NCI-H2081 (cell line): ENCODE measurements around the gene GNG4.
"Not testable (repeated sequence)": the region's sequence is repeated elsewhere in the genome, so short reads cannot be mapped to it uniquely, and the experiment has no call there.

Experiments used
- DNase-seq, 2 experiments: peaks; one replicate each; lab custom pipeline; 2025; lab: John Stamatoyannopoulos, UW

Gene GNG4

DNA sequence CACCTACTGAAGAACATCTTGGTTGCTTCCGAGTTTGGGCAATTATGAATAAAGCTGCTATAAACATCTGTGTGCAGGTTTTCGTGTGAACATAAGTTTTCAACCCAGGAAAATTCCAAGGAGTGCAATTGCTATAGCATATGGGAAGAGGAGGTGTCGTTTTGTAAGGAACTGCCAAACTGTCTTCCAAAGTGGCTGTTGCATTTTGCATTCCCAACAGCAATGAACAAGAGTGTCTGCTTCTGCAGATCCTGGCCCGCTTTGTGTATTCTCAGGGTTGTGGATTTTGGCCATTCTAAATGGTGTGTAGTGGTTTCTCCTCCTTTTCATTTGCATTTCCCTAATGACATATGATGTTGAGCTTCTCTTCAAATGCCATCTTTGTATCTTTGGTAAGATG lies 23.8 kb downstream of the GNG4 start:
- DNase-seq: no peak

DNA sequence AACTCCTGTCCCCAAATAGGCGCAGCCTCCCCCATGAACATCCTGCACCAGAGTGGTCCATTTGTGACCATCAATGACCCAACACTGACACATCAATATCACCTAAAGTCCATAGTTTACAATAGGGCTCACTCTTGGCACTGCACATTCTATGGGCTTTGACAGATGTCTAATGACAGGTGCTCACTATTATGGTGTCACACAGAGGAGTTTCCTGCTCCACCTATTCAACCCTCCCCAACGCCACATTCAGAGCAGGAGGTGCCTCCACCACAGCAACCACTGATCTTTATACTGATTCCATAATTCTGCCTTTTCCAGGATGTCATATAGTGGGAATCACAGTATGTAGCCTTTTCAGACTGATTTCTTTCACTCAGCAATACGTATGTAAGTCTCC lies 24.2 kb downstream of the GNG4 start:
- DNase-seq: peak in 1 of 2 experiments; percentile 41

DNA sequence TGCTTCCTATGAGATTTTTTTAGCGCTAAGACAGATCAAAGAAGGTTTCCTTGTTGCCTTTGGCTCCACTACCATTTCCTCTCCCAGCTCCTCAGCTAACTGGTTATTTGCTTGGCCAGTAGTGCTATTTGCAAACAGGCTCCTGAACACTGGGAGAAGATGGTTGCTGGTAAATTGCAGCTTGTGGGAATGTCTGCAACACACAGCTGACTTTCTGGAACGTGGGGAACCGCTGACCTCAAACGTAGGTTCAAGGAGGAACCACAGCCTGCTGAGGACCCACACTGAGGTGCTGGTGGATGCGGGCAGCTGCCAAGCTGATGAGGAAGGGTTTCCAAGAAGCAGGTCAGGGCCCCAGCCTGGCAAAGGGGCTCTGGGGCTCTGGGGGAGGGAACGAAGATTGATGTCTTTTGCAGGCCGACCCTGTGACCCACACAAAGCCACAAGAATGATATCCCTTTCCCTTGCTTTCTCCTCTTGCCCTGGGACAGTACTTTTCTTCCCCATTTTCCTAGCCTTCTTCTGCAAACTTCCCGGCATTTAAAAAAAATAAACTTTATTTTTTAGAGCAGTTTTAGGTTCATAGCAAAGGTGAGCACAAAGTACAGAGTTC lies 24.8 kb downstream of the GNG4 start:
- no peak for DNase-seq

DNA sequence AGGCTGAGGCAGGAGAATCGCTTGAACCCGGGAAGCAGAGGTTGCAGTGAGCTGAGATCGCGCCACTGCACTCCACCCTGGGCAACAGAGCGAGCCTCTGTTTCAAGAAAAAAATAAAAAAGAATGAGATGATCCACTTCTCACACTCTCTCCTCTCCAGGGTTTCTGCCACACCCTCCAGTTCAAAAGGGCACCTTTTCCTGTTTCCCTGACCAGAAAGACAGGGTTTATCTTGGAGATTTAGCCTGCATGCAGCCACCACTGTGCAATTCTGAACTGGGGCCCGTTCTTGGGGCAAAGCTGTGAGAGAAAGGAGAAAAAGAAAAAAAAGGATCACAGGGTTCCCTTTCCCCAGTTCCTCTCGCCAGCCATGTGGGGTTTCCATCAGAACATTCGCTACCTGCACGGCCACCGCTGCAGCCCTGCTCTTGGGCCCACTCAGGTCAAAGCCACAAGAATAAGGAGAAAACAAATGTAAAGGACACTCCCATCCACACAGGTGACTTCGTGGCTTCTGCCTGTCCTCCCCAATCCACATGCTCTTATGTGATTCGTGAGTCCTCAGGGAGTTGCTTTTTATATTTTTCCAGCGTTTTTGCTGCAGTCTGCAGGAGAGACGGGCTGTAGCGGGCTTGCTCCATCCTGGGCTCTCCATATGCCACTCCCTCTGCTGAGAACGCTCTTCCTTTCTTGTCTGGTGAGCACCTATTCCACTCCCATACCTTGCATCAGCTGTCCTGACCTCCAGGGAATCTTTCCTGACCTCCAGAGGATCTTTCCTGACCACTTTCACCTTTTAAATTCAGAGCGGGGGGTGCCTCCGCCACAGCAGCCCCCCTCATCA lies 26.4 kb downstream of the GNG4 start:
- DNase-seq: no peak

DNA sequence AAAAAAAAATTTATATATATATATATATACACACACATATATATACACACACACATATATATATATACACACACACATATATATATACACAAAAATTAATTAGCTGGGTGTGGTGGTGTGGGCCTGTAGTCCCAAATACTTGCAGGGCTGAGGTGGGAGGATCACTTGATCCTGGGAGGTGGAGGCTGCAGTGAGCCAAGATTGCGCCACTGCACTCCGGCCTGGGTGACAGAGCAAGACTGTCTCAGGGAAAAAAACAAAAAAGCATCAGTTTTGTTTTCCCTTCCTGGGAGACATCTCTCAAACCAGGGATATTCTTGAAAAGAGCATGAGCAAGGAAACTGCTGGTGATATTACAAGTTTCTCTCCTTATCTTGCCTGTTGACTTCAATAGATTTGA lies 30.4 kb downstream of the GNG4 start:
- DNase-seq: not testable (repeated sequence)

DNA sequence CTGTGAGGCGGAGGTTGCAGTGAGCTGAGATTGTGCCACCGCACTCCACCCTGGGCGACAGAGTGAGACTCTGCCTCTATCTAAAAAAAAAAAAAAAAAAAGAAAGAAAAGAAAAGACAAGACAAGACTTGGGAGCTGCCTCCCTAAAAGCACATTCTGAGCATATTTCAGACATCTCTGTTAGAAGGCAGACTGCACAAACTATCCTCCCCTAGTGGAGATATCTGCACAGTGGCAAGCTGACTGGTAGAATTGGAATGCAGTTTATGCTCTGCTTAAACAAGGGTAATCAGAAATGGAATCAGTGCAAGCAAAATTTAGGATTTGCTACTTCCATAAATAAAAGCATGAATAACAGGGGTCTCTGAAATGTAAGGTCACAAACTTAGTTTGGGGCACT lies 31.8 kb downstream of the GNG4 start:
- DNase-seq: no peak

DNA sequence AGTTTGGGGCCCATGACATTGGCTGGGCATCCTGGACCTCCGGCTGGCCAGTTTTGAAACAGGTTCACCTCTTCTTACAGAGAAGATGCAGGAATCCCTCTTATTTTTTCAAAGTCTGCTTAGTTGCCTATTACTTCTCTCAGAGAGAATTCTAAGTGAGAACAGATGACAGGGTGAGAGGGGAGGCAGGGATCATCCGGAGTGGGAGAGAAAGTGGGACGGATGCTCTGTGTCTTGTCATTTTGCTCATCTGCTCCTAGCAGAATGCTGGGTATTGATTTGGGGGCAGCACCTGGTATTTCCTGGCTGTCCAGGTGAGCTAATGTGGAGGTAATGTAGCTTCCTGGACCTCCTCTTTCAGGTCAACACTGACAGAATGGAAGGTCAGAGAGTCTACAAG lies 32.4 kb downstream of the GNG4 start:
- DNase-seq: no peak

DNA sequence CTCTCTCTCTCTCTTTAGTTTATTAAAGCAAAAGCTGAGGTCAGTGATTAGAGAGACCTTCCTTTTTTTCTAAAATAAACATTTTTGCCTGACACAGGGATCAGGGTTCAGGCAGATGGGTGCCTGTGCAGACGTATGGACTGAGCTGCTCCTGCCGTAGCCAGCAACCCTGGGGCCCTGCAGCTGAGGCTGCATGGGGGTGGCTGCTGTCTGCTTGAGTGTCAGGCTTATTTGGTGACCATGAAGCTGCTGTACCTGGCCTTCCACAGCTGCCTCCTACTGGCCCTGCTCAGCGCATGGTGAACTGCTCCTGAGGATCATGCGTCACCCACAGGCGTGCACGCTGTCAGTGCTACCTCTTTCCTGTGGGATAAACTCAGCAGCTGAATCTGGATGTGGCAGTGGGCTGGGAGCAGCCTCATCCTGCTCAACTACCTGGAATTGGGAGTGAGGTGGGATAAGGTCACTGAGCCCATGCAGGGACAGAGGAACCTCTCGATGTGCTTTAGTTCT lies 35.1 kb downstream of the GNG4 start:
- DNase-seq: no peak

DNA sequence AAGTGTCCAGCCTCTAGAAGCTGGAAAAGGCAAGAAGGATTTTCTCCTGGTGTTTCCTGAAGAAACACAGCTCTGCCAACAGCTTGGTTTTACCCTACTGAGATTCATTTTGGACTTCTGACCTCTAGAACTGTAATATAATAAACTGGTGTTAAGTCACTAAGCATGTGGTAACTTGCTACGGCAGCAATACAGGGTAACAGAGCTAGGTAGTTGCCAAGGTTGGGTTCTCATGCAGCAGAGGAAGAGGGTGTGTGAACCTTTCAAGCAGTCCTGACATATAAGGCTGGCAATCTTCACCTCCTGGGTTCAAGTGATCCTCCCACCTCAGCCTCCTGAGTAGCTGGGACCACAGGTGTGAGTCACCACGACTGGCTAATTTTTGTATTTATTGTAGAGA lies 36.0 kb downstream of the GNG4 start:
- DNase-seq: no peak

DNA sequence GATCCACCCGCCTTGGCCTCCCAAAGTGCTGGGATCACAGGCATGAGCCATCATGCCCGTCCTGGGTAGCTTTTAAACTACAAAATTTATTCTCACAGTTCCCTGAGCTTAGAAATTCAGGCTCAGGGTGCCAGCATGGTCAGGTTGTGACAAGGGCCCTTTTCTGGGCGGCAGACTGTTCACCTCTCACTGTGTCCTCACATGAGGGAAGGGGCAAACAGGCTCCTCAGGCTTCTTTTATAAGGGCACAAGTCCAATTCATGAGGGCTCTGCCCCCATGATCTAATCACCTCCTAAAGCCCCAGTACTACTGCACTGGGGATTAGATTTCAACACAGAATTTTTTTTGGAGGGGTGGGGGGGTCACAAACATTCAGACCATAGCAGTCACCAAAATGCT lies 36.8 kb downstream of the GNG4 start:
- DNase-seq: no peak

DNA sequence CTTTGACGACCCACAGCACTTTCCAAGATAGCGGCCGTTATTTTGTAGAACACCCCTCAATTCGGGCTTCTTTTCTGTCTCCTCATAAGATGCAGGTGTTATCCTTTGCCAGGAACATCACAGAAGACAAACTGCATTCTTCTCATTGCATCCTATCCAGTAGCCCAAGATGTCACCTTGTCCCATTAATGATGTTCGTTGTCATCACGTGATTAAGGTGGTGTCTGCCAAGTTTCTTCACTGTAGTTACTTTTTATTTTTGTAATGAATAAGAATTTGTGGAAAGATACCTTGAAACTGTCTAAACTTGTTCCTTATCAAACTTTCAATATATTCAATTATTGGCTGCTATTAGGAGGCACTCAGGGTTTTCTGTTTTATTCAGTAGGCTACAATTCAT lies 39.4 kb downstream of the GNG4 start:
- DNase-seq: no peak

DNA sequence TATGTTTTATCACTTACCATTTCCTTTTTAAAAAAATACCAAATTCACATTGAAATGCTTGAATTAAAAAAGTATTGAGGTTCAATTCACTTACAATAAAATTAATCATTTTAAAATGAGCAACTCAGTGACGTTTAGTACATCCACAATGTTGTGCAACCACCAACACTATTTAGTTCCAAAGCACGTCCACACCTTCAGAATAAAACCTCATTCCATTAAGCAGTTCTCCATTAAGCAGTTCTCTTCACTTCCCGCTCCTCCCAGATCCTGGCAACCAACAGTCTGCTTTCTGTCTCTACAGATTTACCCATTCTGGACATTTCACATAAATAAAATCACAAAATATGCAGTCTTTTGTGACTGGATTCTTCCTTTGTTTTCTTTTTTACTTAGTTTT lies 41.3 kb downstream of the GNG4 start:
- DNase-seq: peak in 1 of 2 experiments; percentile 24

DNA sequence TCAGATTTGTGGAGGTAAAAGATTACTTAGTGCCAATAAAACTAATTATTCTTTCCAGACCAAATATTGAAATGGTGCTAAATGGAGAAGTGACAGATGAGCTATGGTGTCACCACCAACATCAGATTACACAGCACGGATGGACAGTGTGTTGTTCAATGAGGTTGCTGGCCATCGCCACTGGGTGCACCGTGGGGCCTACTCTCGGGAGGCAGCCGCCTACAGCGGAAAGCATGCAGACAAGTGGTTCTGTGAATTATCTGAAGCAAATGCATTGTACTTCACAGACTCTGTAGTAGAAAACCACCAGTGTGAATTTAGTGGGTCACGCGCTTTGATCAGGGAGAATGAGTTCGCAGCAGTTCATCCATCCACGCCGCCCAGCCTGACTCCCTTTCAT lies 42.3 kb downstream of the GNG4 start:
- DNase-seq: no peak

DNA sequence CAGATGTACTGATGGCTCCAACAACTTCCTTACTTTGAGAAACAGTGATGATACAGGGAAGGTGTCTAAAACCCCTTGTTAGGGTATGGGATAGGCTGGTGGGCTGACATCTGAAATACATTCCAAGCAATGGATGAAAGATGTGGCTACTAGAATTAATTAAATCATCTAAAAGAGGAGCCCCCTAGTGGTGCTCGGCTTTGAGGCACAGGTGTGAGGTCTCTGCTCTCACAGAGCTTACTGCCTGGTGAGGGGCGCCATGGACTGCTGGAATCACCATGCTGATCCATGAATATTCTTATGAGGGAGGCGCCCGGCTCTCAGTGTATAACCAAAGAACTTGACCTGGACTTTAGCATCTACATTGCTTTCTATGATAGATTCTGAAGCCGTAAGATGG lies 48.5 kb downstream of the GNG4 start:
- no peak for DNase-seq

DNA sequence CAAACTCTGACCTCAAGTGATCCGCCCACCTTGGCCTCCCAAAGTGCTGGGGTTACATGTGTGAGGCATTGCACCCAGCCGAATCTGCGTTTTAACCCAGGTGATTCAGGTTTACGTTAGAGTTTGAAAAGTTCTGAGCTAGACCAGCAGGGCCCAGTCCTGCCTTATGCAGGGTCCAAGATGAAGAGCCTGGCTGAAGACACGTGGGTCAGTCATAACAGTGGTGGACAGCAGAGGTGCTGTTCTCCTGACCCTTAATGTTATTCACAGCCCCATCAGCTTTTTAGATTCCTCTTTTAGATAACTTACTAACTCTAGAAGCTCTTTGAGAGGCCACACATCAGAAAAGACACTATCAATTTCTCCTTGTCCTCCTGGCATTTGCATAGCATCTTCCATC lies 50.0 kb downstream of the GNG4 start:
- DNase-seq: no peak

DNA sequence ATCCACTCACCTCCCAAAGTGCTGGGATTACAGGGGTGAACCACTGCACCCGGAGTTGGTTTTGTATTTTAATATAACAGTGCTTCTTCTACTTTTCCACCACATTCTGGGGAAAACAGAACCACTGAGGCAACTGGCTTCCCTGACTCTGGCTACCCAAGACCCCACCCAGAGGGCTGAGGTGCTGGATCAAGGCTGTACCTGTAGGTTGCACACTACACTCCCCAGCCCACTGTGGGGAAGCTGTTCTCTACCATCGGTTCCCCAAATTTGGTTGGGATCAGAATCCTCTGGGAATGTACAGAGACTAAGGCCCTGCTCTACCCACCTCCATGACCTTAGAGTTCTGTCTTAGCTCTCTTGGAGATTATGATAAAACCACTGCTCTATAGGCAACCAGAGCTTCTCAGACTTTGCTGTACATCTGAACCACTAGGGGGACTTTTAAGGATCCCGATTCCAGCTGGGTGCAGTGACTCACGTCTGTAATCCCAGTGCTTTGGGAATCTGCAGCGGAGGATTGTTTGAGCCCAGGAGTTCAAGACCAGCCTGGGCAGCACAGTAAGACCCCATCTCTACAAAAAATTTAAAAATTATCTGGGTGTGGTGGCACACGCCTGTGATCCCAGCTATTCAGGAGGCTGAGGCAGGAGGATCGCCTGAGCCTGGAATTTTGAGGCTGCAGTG lies 51.6 kb downstream of the GNG4 start:
- no peak for DNase-seq

DNA sequence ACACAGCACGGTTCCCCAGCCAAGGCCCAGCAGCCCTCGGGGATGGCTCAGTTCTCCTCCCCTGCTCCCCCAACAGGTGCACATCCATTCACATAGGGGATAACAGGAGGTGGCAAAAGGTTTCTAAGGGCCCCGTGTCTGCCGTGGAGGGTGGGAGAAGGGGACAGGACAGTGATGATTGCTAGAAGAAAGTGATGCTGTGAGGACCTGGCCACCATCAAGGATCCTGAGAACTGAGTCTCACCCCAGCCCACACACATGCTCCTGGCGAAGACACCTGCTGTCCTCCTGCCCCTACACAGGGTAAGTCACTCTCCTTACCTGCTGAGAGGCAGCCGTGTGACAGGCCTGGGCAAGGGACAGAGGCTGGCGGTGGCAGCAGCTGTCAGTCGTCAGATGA lies 54.5 kb downstream of the GNG4 start:
- no peak for DNase-seq

DNA sequence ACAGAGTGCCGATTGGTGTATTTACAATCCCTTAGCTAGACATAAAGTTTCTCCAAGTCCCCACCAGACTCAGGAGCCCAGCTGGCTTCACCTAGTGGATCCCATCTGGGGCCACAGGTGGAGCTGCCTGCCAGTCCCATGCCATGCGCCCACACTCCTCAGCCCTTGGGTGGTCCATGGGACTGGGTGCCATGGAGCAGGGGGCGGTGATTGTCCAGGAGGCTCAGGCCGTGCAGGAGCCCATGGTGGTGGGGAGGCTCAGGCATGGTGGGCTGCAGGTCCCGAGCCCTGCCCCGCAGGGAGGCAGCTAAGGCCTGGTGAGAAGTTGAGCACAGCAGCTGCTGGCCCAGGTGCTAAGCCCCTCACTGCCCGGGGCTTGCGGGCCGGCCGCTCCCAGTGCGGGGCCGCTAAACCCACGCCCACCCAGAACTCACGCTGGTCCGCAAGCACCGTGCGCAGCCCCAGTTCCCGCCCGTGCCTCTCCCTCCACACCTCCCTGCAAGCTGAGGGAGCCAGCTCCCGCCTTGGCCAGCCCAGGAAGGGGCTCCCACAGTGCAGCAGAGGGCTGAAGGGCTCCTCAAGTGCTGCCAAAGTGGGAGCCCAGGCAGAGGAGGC lies 55.2 kb downstream of the GNG4 start:
- not testable (repeated sequence) for DNase-seq

DNA sequence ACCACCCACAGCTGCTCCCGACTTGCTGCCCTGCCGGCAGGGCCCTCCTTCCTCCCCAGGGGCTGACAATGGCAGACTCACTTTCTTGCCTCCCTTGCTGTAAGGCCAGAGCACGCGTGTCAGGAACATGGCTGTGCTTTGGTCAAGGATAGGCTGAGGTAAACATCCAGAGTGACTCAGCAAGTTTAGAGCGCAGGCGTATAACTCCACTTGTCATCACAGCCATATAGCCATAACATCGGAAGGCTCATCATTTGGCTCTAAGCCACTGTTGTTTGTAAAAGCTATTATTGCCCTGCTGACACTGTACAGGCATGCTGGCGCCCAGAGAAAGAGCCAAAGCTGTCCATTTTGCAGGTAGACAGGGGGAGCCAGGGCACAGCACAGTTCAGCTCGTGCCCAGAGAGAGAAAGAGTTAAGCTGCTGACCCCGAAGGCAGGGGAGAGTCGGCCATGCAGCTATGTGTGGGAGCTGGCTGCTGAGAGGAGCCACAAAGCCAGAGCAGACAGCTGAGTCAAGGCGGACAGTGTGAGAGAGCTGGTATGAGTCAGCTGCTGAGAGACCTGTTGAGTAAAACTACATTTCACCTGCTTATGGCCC lies 60.6 kb downstream of the GNG4 start:
- peak in 1 of 2 experiments; percentile 44 for DNase-seq

DNA sequence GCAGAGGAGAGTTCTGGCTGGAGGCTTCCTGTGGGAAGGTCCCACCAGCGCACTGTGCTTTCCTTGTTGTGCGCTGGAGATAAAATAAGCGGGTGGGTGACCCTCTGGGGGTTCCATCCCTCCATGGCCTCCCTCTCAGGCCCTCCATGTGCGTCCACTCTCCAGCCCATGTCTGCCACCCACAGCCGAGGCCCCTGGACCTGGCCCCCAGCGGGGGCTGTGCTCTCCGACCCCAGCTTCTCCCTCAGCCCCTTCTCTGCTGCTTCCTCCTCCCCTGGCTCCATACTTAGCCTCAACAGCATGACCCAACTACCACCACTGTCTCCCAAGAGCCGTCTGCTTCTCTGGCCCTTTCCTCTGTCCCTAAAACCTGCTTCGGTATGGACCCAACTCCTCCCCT lies 61.4 kb downstream of the GNG4 start:
- no peak for DNase-seq

DNA sequence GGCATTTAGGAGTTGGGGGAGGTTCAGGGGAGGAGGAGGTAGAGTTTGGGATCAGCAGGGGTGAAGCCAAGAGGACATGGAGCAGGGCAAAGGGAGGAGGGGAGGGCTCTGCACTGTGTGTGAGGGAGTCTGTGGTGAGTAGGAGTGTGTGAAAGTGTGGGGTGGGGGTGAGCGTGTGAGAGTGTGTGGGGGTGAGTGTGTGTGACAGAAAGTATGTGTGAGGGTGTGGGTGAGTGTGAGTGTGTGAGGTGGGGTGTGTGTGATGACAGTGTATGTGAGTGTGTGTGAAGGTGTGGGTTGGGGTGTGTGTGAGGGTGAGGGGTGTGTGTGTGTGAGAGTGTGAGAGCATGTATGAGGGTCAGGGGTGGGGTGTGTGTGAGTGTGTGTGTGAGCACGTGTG lies 62.6 kb downstream of the GNG4 start:
- no peak for DNase-seq

DNA sequence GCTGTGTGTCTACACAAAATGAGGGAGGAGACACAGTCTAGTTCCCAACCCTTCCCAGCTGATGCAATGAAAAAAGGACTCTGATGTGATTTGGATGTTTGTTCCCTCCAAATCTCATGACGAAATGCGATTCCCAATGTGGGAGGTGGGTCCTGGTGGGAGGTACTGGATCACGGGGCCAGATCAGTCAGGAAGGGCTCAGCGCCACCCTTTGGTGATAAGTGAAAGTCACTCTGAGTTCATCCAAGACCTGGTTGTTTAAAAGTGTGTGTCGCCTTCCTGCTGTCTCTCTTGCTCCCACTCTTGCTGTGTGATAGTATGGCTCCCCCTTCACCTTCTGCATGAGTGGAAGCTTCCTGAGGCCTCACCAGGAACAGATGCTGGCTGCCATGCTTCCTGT lies 63.2 kb downstream of the GNG4 start:
- DNase-seq: no peak
